Measurements from ENCODE around the gene RNASE12.
"Not testable (repeated sequence)": the region's sequence is repeated elsewhere in the genome, so short reads cannot be mapped to it uniquely, and the experiment has no call there.

Gene RNASE12

GRCh38 chr14:20591235-20591634, at the start of gene RNASE12:
TSS of gene RNASE12 (minus strand) at chr14:20591376. CDS start at chr14:20590723, 653 bp downstream.
- DNase-seq = no peak

- DNase-seq = no peak
Measured at GRCh38 chr14:20632831-20633691, 41.9 kb upstream of the RNASE12 start.

GRCh38 chr14:20632448-20632830, 41.3 kb upstream of the RNASE12 start:
- DNase-seq = no peak

- no peak for DNase-seq
Measured at GRCh38 chr14:20631880-20632389, 40.8 kb upstream of the RNASE12 start.

- DNase-seq = no peak
Measured at GRCh38 chr14:20631023-20631879, 40.1 kb upstream of the RNASE12 start.

- no peak for DNase-seq
Measured at GRCh38 chr14:20630340-20631022, 39.3 kb upstream of the RNASE12 start.

GRCh38 chr14:20628063-20628854, 37.1 kb upstream of the RNASE12 start:
- no peak for DNase-seq

GRCh38 chr14:20627346-20628027, 36.3 kb upstream of the RNASE12 start:
- no peak for DNase-seq

- DNase-seq = no peak
Measured at GRCh38 chr14:20626274-20626673, 35.1 kb upstream of the RNASE12 start.

- DNase-seq = no peak
Measured at GRCh38 chr14:20624495-20625070, 33.4 kb upstream of the RNASE12 start.

GRCh38 chr14:20623798-20624197, 32.6 kb upstream of the RNASE12 start:
- no peak for DNase-seq

- no peak for DNase-seq
Measured at GRCh38 chr14:20622816-20623291, 31.7 kb upstream of the RNASE12 start.

GRCh38 chr14:20620798-20621478, 29.8 kb upstream of the RNASE12 start:
- DNase-seq = no peak

- not testable (repeated sequence) for DNase-seq
Measured at GRCh38 chr14:20619688-20620087, 28.5 kb upstream of the RNASE12 start.

- DNase-seq = no peak
Measured at GRCh38 chr14:20618271-20618749, 27.1 kb upstream of the RNASE12 start.

- no peak for DNase-seq
Measured at GRCh38 chr14:20617138-20618003, 26.2 kb upstream of the RNASE12 start.

- no peak for DNase-seq
Measured at GRCh38 chr14:20615996-20616395, 24.8 kb upstream of the RNASE12 start.

GRCh38 chr14:20614038-20614840, 23.1 kb upstream of the RNASE12 start:
- DNase-seq = no peak
